Left cardiac atrium (tissue), 4 donors: ENCODE data around the gene RNF144A. TPM values are rescaled to one million over a fixed set of nuclear protein-coding genes. Genes with fewer than 3 reads are reported as not detected.
"Not testable (repeated sequence)": the region's sequence is repeated elsewhere in the genome, so short reads cannot be mapped to it uniquely, and the experiment has no call there.

ENCODE experiments used
- ATAC-seq, 2 donors: fragments of 200-7000 bp; cut with Tn5 transposase; one replicate each; pipeline ENCODE4 v1.9.1; 2020; ENCODE audit warnings: mild to moderate bottlenecking in 2 of 2, moderate library complexity in 2 of 2
- DNase-seq: peaks from one replicate; pipeline ENCODE4 v3.0.0-alpha.2; 2020
- intact Hi-C, 2 donors: fragments of 100-400 bp; cut with DNase I; formaldehyde crosslinking; loops; one replicate each; pipeline versions ENCODE4 v1.14.1 to v1.15.1; 2022 to 2023
- total RNA-seq, 2 donors: library from RNA; stranded (reverse); fragmentation: NEBNext Ultra II Directional; extraction: Animal tissue kit (Norgen Biotek cat#: 25700); gene quantifications; one replicate each; pipeline ENCODE4 v1.2.1, GENCODE V29; 2021
- donor health status: DM: no; HTN: yes; CAD: no.
- donor health status: DM: no; HTN: yes; CAD: no; lungs with severe emphysema.
- donor health status: DM: yes; HTN: yes; CAD: no.
- donor health status: Dilated cardiomyopathy.

RNF144A gene
- total RNA-seq, 2 donors from 2014 or later, result 4.4 to 10.4 TPM

DNA sequence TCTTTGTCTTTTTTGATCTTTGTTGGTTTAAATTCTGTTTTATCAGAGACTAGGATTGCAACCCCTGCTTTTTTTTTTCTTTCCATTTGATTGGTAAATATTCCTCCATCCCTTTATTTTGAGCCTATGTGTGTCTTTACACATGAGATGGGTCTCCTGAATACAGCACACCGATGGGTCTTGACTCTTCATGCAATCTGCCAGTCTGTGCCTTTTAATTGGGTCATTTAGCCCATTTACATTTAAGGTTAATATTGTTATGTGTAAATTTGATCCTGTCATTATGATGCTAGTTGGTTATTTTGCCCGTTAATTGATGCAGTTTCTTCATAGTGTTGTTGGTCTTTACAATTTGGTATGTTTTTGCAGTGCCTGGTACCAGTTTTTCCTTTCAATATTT, 14.6 kb upstream of the RNF144A start:
- intact Hi-C loops, DNase-seq, ATAC-seq: not testable (repeated sequence)

DNA sequence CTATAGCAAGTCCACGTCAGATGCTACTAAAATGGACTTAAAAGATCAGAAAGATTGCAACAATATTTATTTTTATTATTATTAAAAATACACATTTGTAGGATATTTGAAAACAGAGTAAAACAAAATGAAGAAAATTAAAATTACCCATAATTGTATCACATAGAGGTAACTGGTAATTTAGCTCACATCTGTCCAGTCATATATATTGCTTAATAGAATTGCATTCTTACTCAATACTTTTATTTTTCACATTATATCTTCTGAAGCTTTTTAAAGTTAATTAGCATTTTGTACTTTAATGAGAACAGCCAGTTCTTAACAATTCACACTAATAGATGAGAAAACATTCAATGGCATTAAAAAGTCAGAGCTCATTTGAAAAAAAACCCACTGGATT, 11.5 kb upstream of the RNF144A start:
- no peak for ATAC-seq

DNA sequence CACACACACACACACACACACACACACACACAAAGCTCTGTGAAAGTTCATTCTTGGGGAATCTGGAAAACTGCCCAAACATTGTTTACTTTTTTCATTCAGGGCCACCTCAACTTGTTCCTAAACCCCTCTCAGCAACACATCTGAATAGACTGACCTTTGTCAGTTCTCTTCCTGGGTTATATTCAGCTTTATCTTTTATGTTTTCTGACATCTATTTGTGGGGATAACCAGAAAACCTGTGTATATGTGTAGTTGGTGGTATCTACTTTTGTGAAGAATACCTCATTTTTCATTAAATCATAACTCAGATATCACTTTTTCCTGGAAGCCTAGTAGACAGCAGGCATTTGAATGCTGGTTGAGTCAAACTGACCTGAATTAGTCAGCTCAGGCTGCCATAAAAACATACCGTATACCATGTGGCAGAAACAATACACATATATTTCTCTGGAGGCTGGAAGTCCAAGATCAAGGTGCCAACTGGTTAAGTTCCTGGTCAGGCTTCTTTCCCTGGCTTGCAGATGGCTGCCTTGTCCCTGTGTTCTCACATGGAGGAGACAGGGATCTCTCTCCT, 11.0 kb upstream of the RNF144A start:
- DNase-seq (no peak), ATAC-seq (no peak)
- intact Hi-C loops, result no loop called here

More for the DNA sequence above, 11.5 kb upstream of the RNF144A start:
- no peak for DNase-seq
- intact Hi-C loops, result no loop called here

DNA sequence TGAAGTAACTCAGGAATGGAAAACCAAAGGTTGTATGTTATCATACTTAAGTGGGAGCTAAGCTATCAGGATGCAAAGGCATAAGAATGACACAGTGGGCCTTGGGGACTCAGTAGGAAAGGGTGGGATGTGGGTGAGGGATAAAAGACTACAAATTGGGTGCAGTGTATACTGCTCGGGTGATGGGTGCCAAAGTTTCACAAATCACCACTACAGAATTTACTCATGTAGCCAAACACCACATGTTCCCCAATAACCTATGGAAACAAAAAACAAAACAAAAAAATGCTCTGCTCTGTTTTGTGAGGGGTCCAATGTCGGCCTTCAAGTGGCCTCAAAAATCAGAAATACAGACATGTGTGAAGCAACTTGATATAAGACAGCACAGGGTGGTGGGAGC, 8.9 kb upstream of the RNF144A start:
- no peak for ATAC-seq
- intact Hi-C loops, result no loop called here
- DNase-seq, result no peak

DNA sequence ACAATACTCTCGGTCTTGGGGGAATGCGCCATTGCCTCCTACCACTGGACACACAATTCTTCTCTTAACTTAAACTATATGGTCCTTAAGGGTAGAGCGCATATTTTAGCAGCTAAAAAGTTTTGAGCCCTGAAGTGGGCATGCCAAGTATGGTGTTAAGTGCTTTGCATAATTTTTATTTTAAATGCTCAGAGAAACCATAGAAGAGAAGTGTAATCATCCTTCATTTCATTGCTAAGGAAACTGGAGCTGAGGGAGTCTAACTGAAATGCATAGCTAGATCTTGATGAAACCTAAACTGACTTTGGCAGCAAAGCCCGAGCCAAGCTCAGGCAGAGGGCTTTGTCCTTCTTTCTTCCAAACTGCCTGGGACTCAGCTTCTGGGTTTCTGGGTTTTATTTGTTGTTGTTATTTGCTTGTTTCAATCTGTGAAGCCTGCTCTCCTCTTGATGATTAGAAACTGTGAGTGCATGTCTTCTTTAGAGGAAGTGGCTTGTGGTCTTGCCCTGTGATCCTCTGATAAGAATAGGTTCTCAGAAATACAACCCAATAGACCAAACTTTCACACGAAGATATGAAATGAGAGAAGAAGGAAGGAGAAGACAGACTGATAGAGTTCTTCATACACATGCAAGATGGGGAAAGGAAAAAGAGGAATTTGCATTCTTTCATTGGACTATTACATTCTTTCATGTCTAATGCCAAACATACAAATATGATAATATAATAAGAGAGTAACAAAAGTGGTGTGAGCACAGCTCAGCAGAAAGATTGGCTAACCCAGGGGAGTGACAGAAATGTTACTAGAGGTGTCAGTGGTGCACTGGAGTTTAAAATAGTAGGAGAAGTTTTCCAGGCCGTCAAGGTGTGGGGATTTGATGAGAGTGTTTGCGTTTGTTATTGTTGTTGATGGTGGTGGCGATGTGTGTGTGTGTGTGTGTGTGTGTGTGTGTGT, 7.5 kb upstream of the RNF144A start:
- intact Hi-C loops, result no loop called here
- DNase-seq (no peak), ATAC-seq (peak in 1 of 2 donors; percentile 47)

DNA sequence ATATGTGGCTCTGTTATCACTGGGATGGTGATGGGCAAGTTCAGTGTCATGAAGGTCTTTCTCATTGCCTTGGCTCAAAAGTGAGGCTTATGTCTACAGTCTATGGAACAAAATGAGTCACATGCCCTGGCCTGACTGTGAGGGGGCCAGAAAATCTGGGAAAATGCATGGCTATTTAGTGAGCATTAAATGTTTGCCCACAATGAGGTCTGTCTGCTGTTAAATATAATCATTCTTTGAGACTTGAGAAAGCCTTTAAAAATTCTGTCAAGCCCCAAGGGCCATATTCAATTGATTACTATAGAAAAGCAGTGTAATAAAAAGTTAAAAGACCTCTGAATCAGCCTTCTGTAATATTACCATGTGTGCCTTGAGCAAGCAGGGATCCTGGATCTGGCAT, 5.5 kb upstream of the RNF144A start:
- ATAC-seq (no peak), DNase-seq (no peak)
- intact Hi-C loops, result no loop called here

DNA sequence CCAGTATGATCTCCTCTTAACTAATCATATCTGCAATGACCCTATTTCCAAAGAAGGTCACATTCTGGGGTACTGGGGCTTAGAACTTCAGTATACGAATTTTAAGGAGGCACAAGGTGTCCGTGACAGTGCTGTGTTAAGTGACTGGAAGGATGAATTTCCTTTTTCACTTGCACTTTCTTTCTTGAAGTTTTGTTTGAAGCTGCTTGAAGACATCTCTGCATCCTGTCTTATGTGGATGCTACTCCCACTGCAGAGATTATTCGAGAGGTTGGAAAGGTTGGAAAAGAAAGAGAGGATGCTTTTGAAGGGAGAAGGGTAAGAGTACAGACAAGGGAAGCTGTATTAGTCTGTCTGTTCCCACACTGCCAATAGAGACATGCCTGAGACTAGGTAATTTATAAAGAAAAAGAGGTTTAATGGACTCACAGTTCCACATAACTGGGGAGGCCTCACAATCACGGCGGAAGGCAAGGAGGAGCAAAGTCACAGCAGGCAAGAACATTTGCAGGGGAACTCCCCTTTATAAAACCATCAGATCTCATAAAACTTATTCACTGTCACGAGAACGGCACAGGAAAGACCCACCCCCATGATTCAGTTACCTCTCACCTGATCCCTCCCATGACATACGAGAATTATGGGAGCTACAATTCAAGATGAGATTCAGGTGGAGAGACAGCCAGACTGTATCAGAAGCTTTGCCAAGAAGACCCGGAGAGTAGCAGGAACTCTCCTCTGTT, 3.6 kb upstream of the RNF144A start:
- DNase-seq (no peak), ATAC-seq (no peak)
- intact Hi-C loops, result no loop called here

DNA sequence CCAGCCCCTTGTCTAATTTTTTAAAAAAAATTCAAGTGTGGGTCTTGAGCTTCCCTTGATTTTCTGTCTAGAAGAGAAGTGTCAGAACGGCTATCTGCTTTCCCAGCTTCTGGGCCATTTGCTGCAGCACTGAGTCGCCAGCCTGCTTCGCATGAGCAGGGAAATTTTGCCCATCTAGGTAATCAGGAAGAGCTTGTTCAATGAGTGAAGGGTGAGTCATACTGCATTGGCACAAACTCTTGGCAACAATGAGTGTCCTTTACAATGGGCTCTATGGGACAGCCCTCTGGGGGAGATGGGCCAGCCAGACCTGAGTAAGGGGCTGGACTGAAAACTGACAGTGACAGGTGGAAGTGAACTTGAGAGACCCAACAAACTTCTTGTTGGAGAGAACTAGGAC, 2.4 kb upstream of the RNF144A start:
- ATAC-seq (no peak), DNase-seq (no peak)
- intact Hi-C loops, result loop anchor here (5.0 kb wide), 2 partner anchors 112 to 117 kb away; no protein-coding TSS in a partner anchor

DNA sequence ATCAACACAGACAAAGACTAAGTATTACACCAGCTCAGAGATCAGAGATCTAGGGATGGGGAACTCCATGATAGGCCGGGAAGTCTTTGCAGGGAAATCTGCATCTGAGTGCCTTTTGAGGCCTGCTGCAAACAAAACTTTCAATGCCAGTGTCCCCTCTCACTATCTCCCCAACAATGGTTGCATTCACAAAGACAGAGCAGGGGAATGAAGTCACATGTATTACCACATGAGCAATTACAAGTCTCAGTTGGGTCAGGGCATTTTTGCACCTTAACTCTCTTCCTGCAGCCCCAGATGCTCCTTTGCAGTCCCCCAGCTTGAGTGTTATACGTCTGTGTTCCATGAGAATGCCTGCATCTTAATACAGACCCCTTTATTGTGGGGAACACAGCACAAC, 1.8 kb upstream of the RNF144A start:
- intact Hi-C loops, result loop anchor here (5.0 kb wide), 2 partner anchors 112 to 117 kb away; no protein-coding TSS in a partner anchor
- ATAC-seq, result no peak
- DNase-seq, result no peak

DNA sequence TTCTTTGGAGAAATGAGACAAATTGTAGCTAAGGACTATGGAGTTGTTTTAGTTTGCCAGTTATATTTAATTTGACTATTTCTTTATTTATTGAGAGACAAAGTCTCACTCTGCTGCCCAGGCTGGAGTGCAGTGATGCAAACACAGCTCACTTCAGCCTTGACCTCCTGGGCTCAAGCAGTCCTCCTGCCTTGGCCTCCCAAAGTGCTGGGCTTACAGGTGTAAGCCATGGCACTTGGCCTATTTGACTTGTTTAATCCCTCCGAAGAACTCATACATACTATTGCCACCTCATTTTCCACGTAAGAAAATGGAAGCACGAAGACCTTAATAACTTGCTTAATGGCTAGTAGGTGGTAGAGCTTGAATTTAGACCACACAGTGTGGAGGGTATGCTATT, 988 bp upstream of the RNF144A start:
- DNase-seq, result no peak
- ATAC-seq, result no peak
- intact Hi-C loops, result loop anchor here (5.0 kb wide), 2 partner anchors 111 to 116 kb away; no protein-coding TSS in a partner anchor

DNA sequence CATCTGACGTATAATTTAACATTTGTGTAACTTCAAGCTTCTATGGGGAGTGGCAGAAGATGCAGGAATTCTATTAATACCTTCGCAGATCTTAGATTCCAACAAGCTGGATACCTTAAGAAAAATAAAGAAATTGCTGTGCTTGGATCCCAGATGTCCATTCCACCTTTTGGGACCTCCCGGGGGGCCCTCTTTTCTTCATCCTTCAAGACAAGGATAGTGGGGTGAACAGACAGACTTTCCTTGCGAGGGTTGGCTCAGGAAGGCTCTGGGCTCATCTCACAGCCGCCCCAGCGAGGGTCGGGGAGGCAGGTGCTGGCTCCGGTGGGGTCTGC, 509 bp upstream of the RNF144A start:
- DNase-seq (no peak), ATAC-seq (no peak)
- intact Hi-C loops, result loop anchor here (5.0 kb wide), 2 partner anchors 111 to 116 kb away; no protein-coding TSS in a partner anchor

DNA sequence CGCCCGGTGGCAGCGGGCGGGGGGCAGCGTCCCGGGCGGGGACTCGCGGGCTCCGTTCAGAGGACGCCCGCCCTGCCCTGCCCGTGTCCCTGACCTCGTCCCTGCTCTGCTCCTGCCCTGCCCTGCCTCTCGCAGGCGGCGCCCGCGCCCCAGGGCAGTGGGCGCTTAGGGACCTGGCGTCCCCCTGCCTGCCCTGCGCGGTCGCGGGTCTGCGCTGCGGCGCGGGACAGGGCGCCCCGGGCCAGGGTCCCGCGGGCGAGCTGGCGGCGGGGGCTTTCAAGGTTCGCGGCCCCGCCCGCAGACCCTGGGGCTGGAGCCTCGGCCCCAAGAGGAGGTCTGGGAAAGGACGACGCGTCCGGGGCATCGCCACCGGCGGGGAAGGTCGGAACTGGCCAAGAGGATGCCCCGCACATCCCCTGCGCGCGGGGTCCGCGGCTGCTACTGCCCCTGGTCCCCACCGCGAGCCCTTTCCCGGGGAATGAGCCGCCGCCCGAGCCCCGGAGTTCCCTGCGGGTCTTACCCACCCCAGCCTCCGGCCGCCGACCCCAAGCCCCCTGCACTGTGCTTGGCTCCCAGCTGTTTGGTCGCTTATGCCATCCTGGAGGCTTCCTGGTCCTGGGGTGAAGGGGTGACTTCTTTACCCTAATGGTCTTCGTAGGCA, 679 bp downstream of the RNF144A start:
- DNase-seq (no peak), ATAC-seq (peak in 1 of 2 donors; percentile 40)
- intact Hi-C loops, result loop anchor here (5.0 kb wide), 2 partner anchors 109 to 114 kb away; no protein-coding TSS in a partner anchor

DNA sequence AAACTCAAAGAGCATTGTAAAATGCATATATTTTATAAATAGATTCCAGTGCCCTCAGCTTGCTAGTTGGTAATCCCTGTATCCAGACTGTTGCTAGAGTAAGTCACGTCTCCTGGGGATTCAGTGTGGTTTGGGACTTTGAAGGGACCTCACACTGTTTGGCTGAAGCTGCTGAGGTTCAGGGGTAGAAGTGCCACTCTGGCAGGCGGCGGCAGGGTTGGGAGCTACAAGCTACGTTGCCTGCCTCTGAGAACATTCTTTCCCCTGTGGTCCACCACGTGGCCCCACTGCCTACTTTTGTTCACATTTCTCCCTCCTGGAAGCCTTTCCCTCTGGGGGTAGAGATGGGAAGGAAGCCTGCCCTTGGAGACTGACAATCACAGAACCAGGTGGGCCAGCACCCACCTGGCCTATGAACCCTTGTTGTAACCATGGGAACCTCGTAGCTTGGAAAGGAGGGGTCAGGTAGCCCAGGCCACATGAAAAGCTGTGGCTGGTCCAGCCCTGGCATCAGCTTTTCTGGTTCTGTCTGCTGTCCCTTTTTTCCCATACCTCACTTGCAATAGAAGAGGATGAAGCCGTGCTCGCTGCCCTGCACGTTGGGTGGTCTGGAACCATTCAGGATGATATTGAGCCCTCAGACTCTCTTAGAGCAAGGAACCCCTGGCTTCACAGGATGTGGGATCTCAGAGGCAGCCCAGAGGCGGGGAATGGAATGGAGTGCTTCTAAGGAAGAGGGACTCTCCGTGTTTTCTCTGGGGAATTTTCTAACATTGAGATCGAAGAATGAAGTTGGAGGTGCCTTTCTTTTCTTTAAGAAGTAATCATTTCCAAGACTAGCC, 2.9 kb downstream of the RNF144A start:
- intact Hi-C loops, result loop anchor here (5.0 kb wide), 3 partner anchors 92 to 112 kb away; no protein-coding TSS in a partner anchor
- no peak for ATAC-seq
- DNase-seq, result no peak

DNA sequence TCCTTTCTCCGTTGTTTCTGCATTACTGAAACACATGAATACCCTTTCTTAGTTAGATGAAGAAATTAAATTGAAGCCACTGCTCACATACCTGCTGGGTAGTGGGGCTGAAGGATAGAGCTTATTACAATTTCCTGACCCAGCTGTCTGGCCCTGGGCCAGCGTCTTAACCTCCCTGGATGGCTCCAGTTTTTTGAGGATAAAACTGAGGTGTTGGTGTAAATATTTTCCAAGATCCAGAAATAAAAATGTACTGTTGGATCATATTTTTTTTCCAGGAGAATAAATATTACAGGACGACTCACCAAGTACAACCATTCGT, 3.5 kb downstream of the RNF144A start:
- DNase-seq (no peak), ATAC-seq (no peak)
- intact Hi-C loops, result loop anchor here in 1 of 2 donors (5.0 kb wide), 1 partner anchor 92 kb away; no protein-coding TSS in a partner anchor

DNA sequence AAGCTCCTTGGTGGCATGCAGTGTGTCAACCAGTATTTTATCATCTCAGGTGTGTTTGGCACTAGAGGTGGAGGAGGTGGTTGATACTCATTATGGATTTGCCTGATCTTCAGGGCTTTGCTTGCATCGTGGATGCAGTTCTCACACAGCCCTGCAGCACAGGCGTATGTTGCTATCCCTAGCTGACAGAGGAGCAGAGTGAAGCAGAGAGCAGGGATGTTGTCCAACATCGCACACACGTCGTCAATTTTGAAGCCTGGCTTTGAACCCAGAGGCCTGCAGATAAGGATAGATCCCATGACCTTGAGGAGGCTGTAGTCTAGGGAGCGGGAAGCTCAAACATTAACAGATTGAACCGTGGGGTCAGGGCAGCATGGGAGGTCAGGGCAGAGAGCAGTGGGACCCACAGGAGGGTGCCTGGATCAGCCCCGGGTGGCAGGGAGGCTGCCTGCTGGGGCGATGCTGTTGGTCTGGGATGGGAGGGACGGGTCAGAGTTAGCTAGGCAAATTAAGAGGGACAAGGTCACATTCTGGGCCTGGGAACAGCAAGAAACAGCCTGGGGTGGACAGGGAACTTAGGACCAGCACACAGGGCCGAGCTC, 4.2 kb downstream of the RNF144A start:
- peak in 1 of 2 donors; percentile 12 for ATAC-seq
- intact Hi-C loops, result loop anchor here in 1 of 2 donors (5.0 kb wide), 1 partner anchor 91 kb away; no protein-coding TSS in a partner anchor
- DNase-seq, result no peak

DNA sequence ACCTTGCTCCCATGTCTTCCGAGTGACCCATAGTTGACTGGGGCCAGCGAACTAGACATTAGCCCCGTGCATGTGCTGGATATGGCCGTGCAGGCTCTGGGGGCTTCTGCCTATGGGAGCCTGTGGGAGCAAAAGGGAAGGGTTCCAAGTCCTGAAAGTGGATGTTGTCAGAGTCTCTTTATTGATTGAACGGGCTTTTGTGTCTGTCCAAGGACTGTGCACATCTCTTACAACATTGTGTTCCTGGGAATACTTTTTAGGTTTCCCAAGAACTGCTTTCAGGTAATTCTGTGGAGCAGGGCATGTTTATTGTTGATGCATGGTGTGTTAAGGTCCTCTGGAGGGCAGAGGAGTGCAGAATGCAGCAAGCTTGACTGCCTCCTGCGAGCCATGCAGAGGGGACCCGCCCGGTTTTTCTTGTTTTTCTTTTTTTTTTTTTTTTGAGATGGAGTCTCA, 5.0 kb downstream of the RNF144A start:
- intact Hi-C loops, result loop anchor here in 1 of 2 donors (5.0 kb wide), 1 partner anchor 90 kb away; no protein-coding TSS in a partner anchor
- DNase-seq (no peak), ATAC-seq (no peak)

DNA sequence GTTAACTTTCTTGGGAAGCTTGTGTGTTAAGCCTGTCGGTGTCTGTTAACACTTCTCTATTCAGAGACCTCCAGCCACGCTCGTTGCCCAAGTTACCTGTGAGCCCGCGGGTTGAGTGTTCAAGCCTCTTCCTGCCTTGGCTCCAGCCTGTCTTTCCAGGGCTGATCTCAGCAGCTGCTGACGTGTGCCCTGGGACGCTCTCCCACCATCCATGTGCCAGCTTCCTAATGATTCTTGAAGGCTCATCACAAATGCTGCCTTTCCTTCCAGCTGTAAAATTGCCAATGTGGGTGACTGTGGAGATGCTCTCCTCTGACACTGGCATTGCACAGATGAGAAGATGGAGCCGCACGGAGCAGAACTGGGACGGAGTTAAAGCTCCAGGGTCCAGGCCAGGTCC, 6.1 kb downstream of the RNF144A start:
- ATAC-seq, result peak in 1 of 2 donors; percentile 38
- intact Hi-C loops, result loop anchor here in 1 of 2 donors (5.0 kb wide), 1 partner anchor 89 kb away; no protein-coding TSS in a partner anchor

More for the DNA sequence above, 6.1 kb downstream of the RNF144A start:
- DNase-seq, result no peak
